AG08396 (cell line): Measurements from ENCODE around the gene COG5.
"Not testable (repeated sequence)": the region's sequence is repeated elsewhere in the genome, so short reads cannot be mapped to it uniquely, and the experiment has no call there.

Experiments used
- DNase-seq: peaks from one replicate; pipeline ENCODE4 v3.0.0; 2012; ENCODE audit warnings: low spot score, mixed read lengths

Gene COG5

DNA sequence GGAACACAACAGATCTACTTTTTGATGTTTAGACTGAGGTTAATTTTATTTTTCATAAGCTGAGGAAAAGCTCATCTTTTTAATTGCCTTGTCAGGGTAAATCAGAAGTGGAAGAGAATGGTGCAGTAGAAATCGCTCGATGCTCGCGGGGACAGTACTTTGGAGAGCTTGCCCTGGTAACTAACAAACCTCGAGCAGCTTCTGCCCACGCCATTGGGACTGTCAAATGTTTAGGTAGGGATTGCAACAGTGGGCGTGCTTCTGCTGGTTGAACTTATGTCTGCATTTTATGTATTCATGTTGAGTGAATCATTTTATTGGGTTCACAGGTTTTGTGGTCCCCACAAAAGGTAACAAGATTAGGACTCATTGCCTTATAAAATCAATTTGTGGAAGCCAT, 406.6 kb downstream of the COG5 start:
- DNase-seq: no peak

DNA sequence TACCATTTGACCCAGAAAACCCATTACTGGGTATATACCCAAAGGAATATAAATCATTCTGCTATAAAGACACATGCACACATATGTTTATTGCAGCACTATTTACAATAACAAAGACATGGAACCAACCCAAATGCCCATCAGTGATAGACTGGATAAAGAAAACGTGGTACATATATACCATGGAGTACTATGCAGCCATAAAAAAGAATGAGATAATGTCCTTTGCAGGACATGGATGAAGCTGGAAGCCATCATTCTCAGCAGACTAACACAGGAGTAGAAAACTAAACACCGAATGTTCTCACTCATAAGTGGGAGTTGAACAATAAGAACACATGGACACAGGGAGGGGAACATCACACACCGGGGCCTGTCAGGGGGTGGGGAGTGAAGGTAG, 408.0 kb downstream of the COG5 start:
- DNase-seq: not testable (repeated sequence)

DNA sequence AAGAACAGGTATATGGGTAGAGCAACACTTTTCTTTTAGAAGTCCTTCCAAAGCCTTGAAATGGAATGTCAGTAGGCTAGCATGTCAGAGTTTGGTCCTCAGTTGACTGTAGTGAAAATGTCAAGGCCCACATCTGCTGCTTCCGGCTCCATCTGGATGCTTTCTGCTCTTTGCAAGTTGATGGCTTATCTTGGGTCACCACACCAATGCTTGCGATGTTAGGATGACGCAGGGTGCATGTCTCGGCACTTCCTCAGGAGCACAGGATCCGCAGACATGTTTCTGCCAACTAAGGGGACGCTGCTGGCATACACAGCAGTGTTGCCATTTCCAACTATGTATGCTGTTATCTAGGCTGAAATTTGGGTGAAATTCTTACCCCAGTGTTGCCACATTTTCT, 408.9 kb downstream of the COG5 start:
- DNase-seq: no peak

DNA sequence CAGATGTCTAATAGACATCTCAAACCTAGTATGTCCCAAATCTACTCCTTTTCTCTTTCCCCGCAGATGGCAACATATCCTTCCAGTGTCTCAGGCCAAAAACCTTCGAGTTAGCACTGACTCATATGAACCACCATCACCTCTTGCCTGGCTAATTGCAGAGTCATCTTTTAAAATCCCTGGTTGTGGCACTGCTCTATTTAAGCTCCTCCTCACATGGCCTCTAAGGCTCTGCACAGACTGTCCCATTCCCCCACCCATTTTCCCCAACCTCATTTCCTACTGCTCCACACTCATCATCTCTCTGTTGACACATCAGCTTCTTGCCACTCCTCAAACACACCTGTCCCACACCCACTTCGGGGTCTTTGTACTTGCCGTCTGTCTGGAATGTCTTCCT, 411.7 kb downstream of the COG5 start:
- peak; percentile 12 for DNase-seq
